ENCODE results near the gene PPP4R2.

DNA sequence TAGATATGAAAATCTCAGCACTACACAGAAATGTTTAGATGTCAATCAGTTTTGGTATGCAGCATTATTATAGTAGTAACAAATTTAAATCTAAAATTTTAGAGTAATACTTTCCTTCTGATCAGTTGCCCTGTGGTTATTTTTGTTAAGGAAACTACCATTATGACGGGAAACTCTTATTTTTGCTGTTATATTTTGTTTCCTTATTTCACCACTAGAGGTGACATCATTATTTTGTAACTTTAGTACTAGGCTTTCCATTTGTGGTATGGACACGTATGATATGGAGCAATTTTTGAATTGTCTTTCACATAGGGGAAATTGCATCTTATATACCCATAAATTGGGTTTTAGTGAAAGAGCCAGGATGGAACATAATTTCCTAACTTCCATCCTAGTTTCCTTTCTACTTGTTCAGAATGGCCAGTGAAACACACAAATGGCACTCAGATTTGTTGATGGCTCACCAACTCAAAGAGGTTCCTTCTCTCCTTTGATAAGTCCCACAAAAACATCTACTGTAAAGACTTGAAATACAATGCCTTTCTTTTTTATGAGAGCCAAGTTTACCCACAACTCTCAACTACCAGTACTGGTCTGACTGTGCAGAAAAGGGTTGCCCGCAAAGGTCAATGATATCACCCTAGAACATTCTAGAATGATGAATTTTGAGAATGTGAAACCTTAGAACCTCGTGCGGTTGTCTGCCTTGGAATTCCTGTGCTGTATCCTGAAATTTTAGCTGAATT, 19.4 kb upstream of the PPP4R2 start:
- TF ChIP-seq, protein P1, sequence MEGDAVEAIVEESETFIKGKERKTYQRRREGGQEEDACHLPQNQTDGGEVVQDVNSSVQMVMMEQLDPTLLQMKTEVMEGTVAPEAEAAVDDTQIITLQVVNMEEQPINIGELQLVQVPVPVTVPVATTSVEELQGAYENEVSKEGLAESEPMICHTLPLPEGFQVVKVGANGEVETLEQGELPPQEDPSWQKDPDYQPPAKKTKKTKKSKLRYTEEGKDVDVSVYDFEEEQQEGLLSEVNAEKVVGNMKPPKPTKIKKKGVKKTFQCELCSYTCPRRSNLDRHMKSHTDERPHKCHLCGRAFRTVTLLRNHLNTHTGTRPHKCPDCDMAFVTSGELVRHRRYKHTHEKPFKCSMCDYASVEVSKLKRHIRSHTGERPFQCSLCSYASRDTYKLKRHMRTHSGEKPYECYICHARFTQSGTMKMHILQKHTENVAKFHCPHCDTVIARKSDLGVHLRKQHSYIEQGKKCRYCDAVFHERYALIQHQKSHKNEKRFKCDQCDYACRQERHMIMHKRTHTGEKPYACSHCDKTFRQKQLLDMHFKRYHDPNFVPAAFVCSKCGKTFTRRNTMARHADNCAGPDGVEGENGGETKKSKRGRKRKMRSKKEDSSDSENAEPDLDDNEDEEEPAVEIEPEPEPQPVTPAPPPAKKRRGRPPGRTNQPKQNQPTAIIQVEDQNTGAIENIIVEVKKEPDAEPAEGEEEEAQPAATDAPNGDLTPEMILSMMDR (conservative IDR thresholded peaks at IDR 0.05 in 1 of 2, IDR thresholded peaks at IDR 0.05 in 1 of 2; ENCODE audit: extremely low read depth in 1 of 2, insufficient read depth in 1 of 2, low read depth in 1 of 2, low read length in 2 of 2): no peak
- TF ChIP-seq EZH2 (IDR thresholded peaks at IDR 0.05; ENCODE audit: borderline replicate concordance, low read length): no peak

All from mammary epithelial cell (primary cell).